IMR-90 (cell line): Measurements from ENCODE around the gene ST3GAL3. TPM values are rescaled to one million over a fixed set of nuclear protein-coding genes. Genes with fewer than 3 reads are reported as not detected.

Experiments
- ATAC-seq: fragments of 200-7000 bp; cut with Tn5 transposase; 2 replicates; pipeline ENCODE4 v1.9.1; 2020; ENCODE audit warnings: low read depth, mild to moderate bottlenecking, moderate library complexity
- BruUV-seq: library from RNA; stranded (reverse); fragments of 400-500 nt; replicated peaks from 2 replicates; lab custom pipeline; 2021; lab: Mats Ljungman, UMichigan
- CTCF ChIA-PET: fragments of 300-600 bp; formaldehyde crosslinking; extraction: SDS; loops from one replicate; lab custom pipeline; 2021; ENCODE audit warnings: antibody characterized with exemption; lab: Yijun Ruan, JAX
- POLR2A ChIA-PET: fragments of 300-600 bp; sonication (Branson Sonifier 250); formaldehyde crosslinking; loops from one replicate; lab custom pipeline; 2022; ENCODE audit warnings: antibody characterized with exemption; ENCODE audit not compliant: unreplicated experiment; lab: Charles Lee
- DNase-seq: peaks from one replicate; pipeline ENCODE4 v3.0.0; 2013
- H2AFZ ChIP-seq: replicated peaks from 2 replicates; pipeline ENCODE3; 2013; ENCODE audit warnings: low read length, mild to moderate bottlenecking; ENCODE audit not compliant: poor library complexity
- H2AK5ac ChIP-seq: 2 replicates; pipeline ENCODE4 v1.6.1; 2013; ENCODE audit warnings: low read depth, low read length, inconsistent platforms
- H2AK9ac ChIP-seq: replicated peaks from 2 replicates; pipeline ENCODE3; 2013; ENCODE audit warnings: mild to moderate bottlenecking, low read depth, low read length, moderate library complexity; ENCODE audit not compliant: poor library complexity
- H2BK120ac ChIP-seq: 2 replicates; pipeline ENCODE4 v1.6.1; 2013; ENCODE audit warnings: low read depth, low read length, inconsistent platforms
- H2BK15ac ChIP-seq: 3 replicates; pipeline ENCODE4 v1.6.1; 2013; ENCODE audit warnings: low read depth, low read length, inconsistent platforms
- H2BK20ac ChIP-seq: 2 replicates; pipeline ENCODE4 v1.6.1; 2013; ENCODE audit warnings: low read depth, mild to moderate bottlenecking, inconsistent platforms, low read length, moderate library complexity
- H2BK5ac ChIP-seq: 2 replicates; pipeline ENCODE4 v1.6.1; 2013; ENCODE audit warnings: mild to moderate bottlenecking, low read depth, low read length, inconsistent platforms; ENCODE audit not compliant: poor library complexity, severe bottlenecking
- H3K14ac ChIP-seq: replicated peaks from 2 replicates; pipeline ENCODE4 v1.6.1; 2013; ENCODE audit warnings: low read depth, low read length, inconsistent platforms
- H3K18ac ChIP-seq: 2 replicates; pipeline ENCODE4 v1.6.1; 2013; ENCODE audit warnings: low read depth, low read length, control low read depth
- H3K23ac ChIP-seq: 2 replicates; pipeline ENCODE4 v1.6.1; 2013; ENCODE audit warnings: low read depth, low read length, inconsistent platforms
- H3K27ac ChIP-seq: 2 replicates; pipeline ENCODE4 v1.5.1; 2013; ENCODE audit warnings: mild to moderate bottlenecking, control low read depth, low read length; ENCODE audit not compliant: insufficient read depth
- H3K27me3 ChIP-seq: 2 replicates; pipeline ENCODE4 v1.6.1; 2013; ENCODE audit warnings: low read length; ENCODE audit not compliant: control insufficient read depth, insufficient read depth
- H3K36me3 ChIP-seq: 2 replicates; pipeline ENCODE4 v1.6.1; 2013; ENCODE audit warnings: low read length, mixed read lengths; ENCODE audit not compliant: control insufficient read depth, insufficient read depth
- H3K4ac ChIP-seq: 2 replicates; pipeline ENCODE4 v1.6.1; 2013; ENCODE audit warnings: low read depth, low read length, inconsistent platforms
- H3K4me1 ChIP-seq: 2 replicates; pipeline ENCODE4 v1.6.1; 2013; ENCODE audit warnings: low read length, mixed read lengths; ENCODE audit not compliant: control insufficient read depth, insufficient read depth
- H3K4me2 ChIP-seq: 2 replicates; pipeline ENCODE4 v1.6.1; 2013; ENCODE audit warnings: low read depth, mild to moderate bottlenecking, control low read depth, low read length, moderate library complexity
- H3K4me3 ChIP-seq: 2 replicates; pipeline ENCODE4 v1.5.1; 2013; ENCODE audit warnings: low read depth, mild to moderate bottlenecking, control low read depth, low read length, moderate library complexity; ENCODE audit not compliant: insufficient read depth
- H3K56ac ChIP-seq: 2 replicates; pipeline ENCODE4 v1.6.1; 2013; ENCODE audit warnings: low read length, inconsistent platforms; ENCODE audit not compliant: insufficient read depth; ENCODE audit errors: extremely low read depth
- H3K79me1 ChIP-seq, 2 experiments: 2 replicates each; pipeline ENCODE4 v1.6.1; 2013; ENCODE audit warnings: low read length in 2 of 2, inconsistent platforms in 1 of 2, low read depth in 1 of 2
- H3K9ac ChIP-seq: 2 replicates; pipeline ENCODE4 v1.6.1; 2013; ENCODE audit warnings: low read depth, low read length, control low read depth
- H3K9me1 ChIP-seq: 2 replicates; pipeline ENCODE4 v1.6.1; 2013; ENCODE audit warnings: low read length, inconsistent platforms; ENCODE audit not compliant: insufficient read depth
- H3K9me3 ChIP-seq: 2 replicates; pipeline ENCODE4 v1.6.1; 2013; ENCODE audit warnings: low read length; ENCODE audit not compliant: control insufficient read depth, insufficient read depth
- H4K20me1 ChIP-seq: 2 replicates; pipeline ENCODE4 v1.6.1; 2013; ENCODE audit warnings: low read length, inconsistent platforms; ENCODE audit not compliant: insufficient read depth
- H4K5ac ChIP-seq: 2 replicates; pipeline ENCODE4 v1.6.1; 2013; ENCODE audit warnings: mild to moderate bottlenecking, low read depth, low read length, control low read depth
- H4K8ac ChIP-seq, 2 experiments: 2 replicates each; pipeline ENCODE4 v1.6.1; 2013; ENCODE audit warnings: low read depth in 2 of 2, low read length in 2 of 2, control low read depth in 1 of 2, inconsistent platforms in 1 of 2
- H4K91ac ChIP-seq: 2 replicates; pipeline ENCODE4 v1.6.1; 2013; ENCODE audit warnings: low read depth, low read length, inconsistent platforms; ENCODE audit not compliant: insufficient read depth
- BHLHE40 ChIP-seq: fragments of 150-350 bp; IDR thresholded peaks from 2 replicates; pipeline ENCODE4 v1.6.1; 2016; ENCODE audit warnings: mild to moderate bottlenecking, low read depth, low read length
- CEBPB ChIP-seq: IDR thresholded peaks from 2 replicates; pipeline ENCODE4 v1.6.1; 2012; ENCODE audit warnings: low read depth, low read length, improper control_type of control experiment
- CHD1 ChIP-seq: IDR thresholded peaks from 2 replicates; pipeline ENCODE4 v1.6.1; 2012; ENCODE audit warnings: low read depth, low read length, improper control_type of control experiment
- CTCF ChIP-seq: conservative IDR thresholded peaks from 2 replicates; pipeline ENCODE4 v1.5.1; 2012; ENCODE audit warnings: mild to moderate bottlenecking, low read depth, low read length, improper control_type of control experiment
- FOS ChIP-seq: fragments of 150-350 bp; IDR thresholded peaks from 2 replicates; pipeline ENCODE4 v1.6.1; 2016; ENCODE audit warnings: low read depth, low read length
- MAFK ChIP-seq: IDR thresholded peaks from 2 replicates; pipeline ENCODE4 v1.6.1; 2012; ENCODE audit warnings: low read depth, low read length, improper control_type of control experiment
- MAZ ChIP-seq: IDR thresholded peaks from 2 replicates; pipeline ENCODE4 v1.6.1; 2012; ENCODE audit warnings: low read depth, mild to moderate bottlenecking, low read length, improper control_type of control experiment, moderate library complexity, borderline replicate concordance
- MXI1 ChIP-seq: IDR thresholded peaks from 2 replicates; pipeline ENCODE4 v1.6.1; 2012; ENCODE audit warnings: low read depth, mild to moderate bottlenecking, low read length, moderate library complexity, borderline replicate concordance
- NFE2L2 ChIP-seq: fragments of 150-350 bp; IDR thresholded peaks from 2 replicates; pipeline ENCODE4 v1.6.1; 2016; ENCODE audit warnings: low read depth, mild to moderate bottlenecking, low read length
- POLR2A ChIP-seq: IDR thresholded peaks from 2 replicates; pipeline ENCODE4 v1.6.1; 2012; ENCODE audit warnings: mild to moderate bottlenecking, low read depth, low read length
- RAD21 ChIP-seq: IDR thresholded peaks from 2 replicates; pipeline ENCODE4 v1.6.1; 2012; ENCODE audit warnings: low read length, improper control_type of control experiment
- RCOR1 ChIP-seq: IDR thresholded peaks from 2 replicates; pipeline ENCODE4 v1.6.1; 2012; ENCODE audit warnings: mild to moderate bottlenecking, low read length, improper control_type of control experiment; ENCODE audit not compliant: insufficient replicate concordance
- RFX5 ChIP-seq: IDR thresholded peaks from 2 replicates; pipeline ENCODE4 v1.8.0; 2012; ENCODE audit warnings: low read depth, mild to moderate bottlenecking, low read length, moderate library complexity
- SMC3 ChIP-seq: fragments of 150-350 bp; IDR thresholded peaks from 2 replicates; pipeline ENCODE4 v1.6.1; 2016; ENCODE audit warnings: low read depth, mild to moderate bottlenecking, antibody characterized with exemption, low read length, moderate library complexity
- WGBS, 2 experiments: methylation state at CpG; one replicate each; pipeline versions ENCODE4 v1.1.5 to v1.1.7; 2013; ENCODE audit warnings: missing lambda C conversion rate in 2 of 2; ENCODE audit not compliant: insufficient read length in 1 of 2; ENCODE audit errors: extremely low coverage in 2 of 2; 5-methylcytosine and 5-hydroxymethylcytosine counted together
- dilution Hi-C: fragments of 300-500 bp; cut with HindIII; formaldehyde crosslinking; loops from one replicate; pipeline ENCODE4 v1.14.3; 2018; ENCODE audit warnings: low sequenced_read_pairs; ENCODE audit not compliant: unreplicated experiment
- in situ Hi-C: fragments of 300-500 bp; cut with MboI; formaldehyde crosslinking; loops from 3 replicates; pipeline ENCODE4 v1.14.3; 2019; ENCODE audit warnings: low sequenced_read_pairs, inconsistent platforms, mixed read lengths
- intact Hi-C: fragments of 100-400 bp; cut with micrococcal nuclease; formaldehyde crosslinking; loops from 2 replicates; pipeline ENCODE4 v1.10.0; 2022
- polyA plus RNA-seq, 3 experiments: library from polyadenylated mRNA; depleted of rRNA; stranded (reverse); fragments of >200 nt; gene quantifications; 2 replicates each; pipeline ENCODE4 v1.2.3, GENCODE V29; 2012; ENCODE audit warnings: low replicate concordance in 1 of 3
- total RNA-seq: library from RNA; depleted of rRNA; stranded (reverse); fragments of >200 nt; gene quantifications from 2 replicates; pipeline ENCODE4 v1.2.3, GENCODE V29; 2012
- TF ChIP-seq, protein P1 (sequence below): fragments of 150-350 bp; IDR thresholded peaks from 2 replicates; pipeline ENCODE4 v1.6.1; 2016; ENCODE audit warnings: low read depth, mild to moderate bottlenecking, low read length, moderate library complexity, borderline replicate concordance
- TF ChIP-seq, protein P2 (sequence below): fragments of 150-350 bp; IDR thresholded peaks from 2 replicates; pipeline ENCODE4 v1.6.1; 2017; ENCODE audit warnings: mild to moderate bottlenecking, antibody characterized with exemption, low read length, low read depth

ST3GAL3 gene
- total and polyA plus RNA-seq, 2 of the 4 experiments (the other 2 are of a cell fraction): 12.0 to 14.8 TPM

- no peaks in the 10 kb centered on the region for H3K27me3 ChIP-seq
- no peak overlapping the region for H3K23ac ChIP-seq
- H3K9me1 ChIP-seq: peaks cover 8% of the 10 kb centered on the region
- DNase-seq (no peak), ATAC-seq (no peak)
- H3K4me3 ChIP-seq: no peak overlapping the region
- dilution Hi-C loops: no loop called here
- peaks cover 2% of the 10 kb centered on the region; the same call in 1 of the 2 replicates for H3K4me1 ChIP-seq
- no peak overlapping the region for H2AFZ ChIP-seq
- no peak overlapping the region for H3K27ac ChIP-seq
- no peak overlapping the region for H3K9ac ChIP-seq
- no peak overlapping the region for H3K18ac ChIP-seq
- no peak overlapping the region for H3K4me2 ChIP-seq
- H2BK20ac ChIP-seq: no peak overlapping the region
- H2BK120ac ChIP-seq: no peak overlapping the region
- H2AK5ac ChIP-seq: no peak overlapping the region
- no peak overlapping the region for H2AK9ac ChIP-seq
- TF ChIP-seq, protein P1, sequence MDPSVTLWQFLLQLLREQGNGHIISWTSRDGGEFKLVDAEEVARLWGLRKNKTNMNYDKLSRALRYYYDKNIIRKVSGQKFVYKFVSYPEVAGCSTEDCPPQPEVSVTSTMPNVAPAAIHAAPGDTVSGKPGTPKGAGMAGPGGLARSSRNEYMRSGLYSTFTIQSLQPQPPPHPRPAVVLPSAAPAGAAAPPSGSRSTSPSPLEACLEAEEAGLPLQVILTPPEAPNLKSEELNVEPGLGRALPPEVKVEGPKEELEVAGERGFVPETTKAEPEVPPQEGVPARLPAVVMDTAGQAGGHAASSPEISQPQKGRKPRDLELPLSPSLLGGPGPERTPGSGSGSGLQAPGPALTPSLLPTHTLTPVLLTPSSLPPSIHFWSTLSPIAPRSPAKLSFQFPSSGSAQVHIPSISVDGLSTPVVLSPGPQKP: no peak
- TF ChIP-seq CEBPB (no peak), NFE2L2 (no peak), RAD21 (no peak), RFX5 (no peak), BHLHE40 (no peak), MAFK (no peak), CTCF (no peak), FOS (no peak), SMC3 (no peak), MAZ (no peak), CHD1 (no peak), POLR2A (no peak), RCOR1 (no peak), MXI1 (no peak)
- TF ChIP-seq, protein P2, sequence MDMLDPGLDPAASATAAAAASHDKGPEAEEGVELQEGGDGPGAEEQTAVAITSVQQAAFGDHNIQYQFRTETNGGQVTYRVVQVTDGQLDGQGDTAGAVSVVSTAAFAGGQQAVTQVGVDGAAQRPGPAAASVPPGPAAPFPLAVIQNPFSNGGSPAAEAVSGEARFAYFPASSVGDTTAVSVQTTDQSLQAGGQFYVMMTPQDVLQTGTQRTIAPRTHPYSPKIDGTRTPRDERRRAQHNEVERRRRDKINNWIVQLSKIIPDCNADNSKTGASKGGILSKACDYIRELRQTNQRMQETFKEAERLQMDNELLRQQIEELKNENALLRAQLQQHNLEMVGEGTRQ: no peak
- H3K9me3 ChIP-seq: no peaks in the 10 kb centered on the region
- H4K20me1 ChIP-seq: peaks cover 7% of the 10 kb centered on the region
- CTCF ChIA-PET: interaction anchor here (1.3 kb wide), 1 partner anchor 28 kb away, joined by 3 read pairs; no protein-coding TSS in a partner anchor
- WGBS, 2 experiments: 90% methylated on average over 2 of the region's 2 CpGs; no CpG with 5 or more reads in 1 of the 2 experiments
- POLR2A ChIA-PET: no interaction called here
- no peak overlapping the region for H4K8ac ChIP-seq
- H3K14ac ChIP-seq: no peak overlapping the region
- BruUV-seq: no TSS peak
- no peak overlapping the region for H3K56ac ChIP-seq
- H3K36me3 ChIP-seq: peaks cover 6% of the 10 kb centered on the region
- no peak overlapping the region for H2BK5ac ChIP-seq
- H2BK15ac ChIP-seq: no peak overlapping the region
- peaks cover 33 to 50% of the 10 kb centered on the region in 2 experiments for H3K79me1 ChIP-seq
- intact Hi-C loops: no loop called here
- in situ Hi-C loops: no loop called here
- no peak overlapping the region for H3K4ac ChIP-seq
- H4K5ac ChIP-seq: no peak overlapping the region
- no peak overlapping the region for H4K91ac ChIP-seq
These were observed 29.5 kb downstream of the ST3GAL3 start for GRCh38 chr1:43736819-43737218.
